ENCODE data around the gene MORN1. TPM values are rescaled to one million over a fixed set of nuclear protein-coding genes. Genes with fewer than 3 reads are reported as not detected.

The MORN1 gene
- polyA plus RNA-seq, 1 of the 3 experiments (the other 2 are of a cell fraction) = 16.3 TPM

DNA sequence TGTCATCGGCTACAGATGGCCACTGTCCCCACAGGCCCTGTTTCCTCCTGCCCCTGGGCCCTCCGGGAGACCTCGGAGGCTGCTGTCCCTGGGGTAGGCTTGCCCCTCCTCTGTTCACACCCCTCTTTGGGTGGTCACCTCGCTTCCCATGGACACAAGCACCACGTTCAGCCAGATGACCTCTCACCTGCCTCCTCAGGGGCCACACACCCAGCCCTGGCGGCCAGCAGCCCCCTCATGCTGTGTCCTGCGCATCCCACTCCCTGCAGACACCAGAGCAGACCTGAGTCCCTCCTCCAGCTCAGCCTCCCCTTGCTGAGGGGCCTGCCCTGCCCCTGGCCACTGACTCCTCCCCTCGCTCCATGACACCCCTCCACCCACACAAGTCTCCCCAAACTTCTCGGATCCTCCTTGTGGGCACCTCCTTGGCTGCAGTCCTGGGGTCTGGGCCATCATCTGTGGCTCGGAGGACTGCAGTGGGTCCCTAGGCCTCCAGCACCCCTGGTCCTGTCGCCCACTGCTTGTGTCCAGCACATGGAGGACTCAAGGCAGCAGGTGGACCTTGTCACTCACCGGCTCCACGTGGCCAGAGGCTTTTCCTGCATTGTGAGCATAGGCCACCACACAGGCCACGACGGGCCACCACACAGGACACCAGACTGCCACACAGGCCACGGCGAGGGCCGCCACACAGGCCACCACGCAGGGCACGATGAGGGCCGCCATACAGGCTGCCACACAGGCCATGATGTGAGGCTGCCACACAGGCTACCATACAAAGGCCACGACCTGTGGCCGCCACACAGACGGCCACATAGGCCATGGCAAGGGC lies 51.1 kb downstream of the MORN1 start:
- DNase-seq = no peak
- CTCF ChIA-PET = interaction anchor here (0.7 to 1.5 kb wide), 2 partner anchors 25 to 41 kb away, joined by 3 to 7 read pairs; no protein-coding TSS in a partner anchor
- WGBS (ENCODE audit: low lambda C conversion rate) = 56% methylated on average over 6 of the region's 24 CpGs

GRCh38 chr1:2339206-2340085 lies 51.9 kb downstream of the MORN1 start:
- POLR2A ChIA-PET = no interaction called here
- H4K20me1 ChIP-seq (ENCODE audit: insufficient read depth) = no peaks in the 10 kb centered on the region
- no peak overlapping the region for H3K4me2 ChIP-seq
- H3K4me3 ChIP-seq (ENCODE audit: low read depth in 2 of 2, low read length in 1 of 2) = no peak overlapping the region
- H3K9me2 ChIP-seq = no peaks in the 10 kb centered on the region
- H3K27me3 ChIP-seq (ENCODE audit: insufficient read depth) = no peaks in the 10 kb centered on the region
- CTCF ChIA-PET = interaction anchor here (0.7 to 1.5 kb wide), 2 partner anchors 24 to 42 kb away, joined by 3 to 7 read pairs; no protein-coding TSS in a partner anchor
- 82% methylated on average over 18 of the region's 45 CpGs for WGBS (ENCODE audit: low lambda C conversion rate)
- no peak overlapping the region for H3K9ac ChIP-seq
- no peak overlapping the region for H2AFZ ChIP-seq (ENCODE audit: low read depth)
- no peaks in the 10 kb centered on the region for H3K79me2 ChIP-seq (ENCODE audit: insufficient read depth)
- DNase-seq = no peak
- H3K27ac ChIP-seq (ENCODE audit: low read depth in 2 of 2, low read length in 1 of 2) = no peak overlapping the region
- H3K9me3 ChIP-seq = no peaks in the 10 kb centered on the region
- H3K4me1 ChIP-seq (ENCODE audit: control insufficient read depth in 1 of 2, insufficient read depth in 2 of 2, low read depth in 1 of 2, low read length in 1 of 2) = peaks cover 0 to 13% of the 10 kb centered on the region in 2 experiments; a peak in 1 of 4 replicates
- H3F3A ChIP-seq (replicated peaks; ENCODE audit: insufficient read depth) = no peaks in the 10 kb centered on the region
- H3K36me3 ChIP-seq (replicated peaks in 1 of 2; ENCODE audit: control insufficient read depth in 1 of 2, insufficient read depth in 2 of 2, low read length in 1 of 2) = no peaks in the 10 kb centered on the region
- TF ChIP-seq RCOR1 (IDR thresholded peaks at IDR 0.05; ENCODE audit: low read length) (no peak), GABPA (IDR thresholded peaks at IDR 0.05; ENCODE audit: low read depth) (no peak), NFIC (IDR thresholded peaks at IDR 0.05; ENCODE audit: borderline replicate concordance) (no peak), SIN3A (IDR thresholded peaks at IDR 0.05; ENCODE audit: borderline replicate concordance, low read depth, low read length) (no peak), REST (IDR thresholded peaks at IDR 0.05; ENCODE audit: low read depth, low read length) (no peak), JUND (IDR thresholded peaks at IDR 0.05) (no peak), EP300 (IDR thresholded peaks at IDR 0.05; ENCODE audit: borderline replicate concordance in 1 of 2, low read depth in 1 of 2, low read length in 1 of 2) (no peak), YY1 (IDR thresholded peaks at IDR 0.05; ENCODE audit: low read depth) (no peak), USF2 (IDR thresholded peaks at IDR 0.05; ENCODE audit: borderline replicate concordance, low read depth, low read length) (no peak), CTCF (IDR thresholded peaks at IDR 0.05) (no peak)
- TF ChIP-seq, protein P1, sequence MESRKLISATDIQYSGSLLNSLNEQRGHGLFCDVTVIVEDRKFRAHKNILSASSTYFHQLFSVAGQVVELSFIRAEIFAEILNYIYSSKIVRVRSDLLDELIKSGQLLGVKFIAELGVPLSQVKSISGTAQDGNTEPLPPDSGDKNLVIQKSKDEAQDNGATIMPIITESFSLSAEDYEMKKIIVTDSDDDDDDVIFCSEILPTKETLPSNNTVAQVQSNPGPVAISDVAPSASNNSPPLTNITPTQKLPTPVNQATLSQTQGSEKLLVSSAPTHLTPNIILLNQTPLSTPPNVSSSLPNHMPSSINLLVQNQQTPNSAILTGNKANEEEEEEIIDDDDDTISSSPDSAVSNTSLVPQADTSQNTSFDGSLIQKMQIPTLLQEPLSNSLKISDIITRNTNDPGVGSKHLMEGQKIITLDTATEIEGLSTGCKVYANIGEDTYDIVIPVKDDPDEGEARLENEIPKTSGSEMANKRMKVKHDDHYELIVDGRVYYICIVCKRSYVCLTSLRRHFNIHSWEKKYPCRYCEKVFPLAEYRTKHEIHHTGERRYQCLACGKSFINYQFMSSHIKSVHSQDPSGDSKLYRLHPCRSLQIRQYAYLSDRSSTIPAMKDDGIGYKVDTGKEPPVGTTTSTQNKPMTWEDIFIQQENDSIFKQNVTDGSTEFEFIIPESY (IDR thresholded peaks at IDR 0.05; ENCODE audit: borderline replicate concordance, low read depth) = no peak

More for the DNA sequence above, 51.1 kb downstream of the MORN1 start:
- Histone ChIP-seq H2AFZ (ENCODE audit: low read depth) (no peak overlapping the region), H3K4me1 (ENCODE audit: control insufficient read depth in 1 of 2, insufficient read depth in 2 of 2, low read depth in 1 of 2, low read length in 1 of 2) (peaks cover 0 to 16% of the 10 kb centered on the region in 2 experiments; a peak in 1 of 4 replicates), H3K79me2 (ENCODE audit: insufficient read depth) (no peaks in the 10 kb centered on the region), H3K36me3 (replicated peaks in 1 of 2; ENCODE audit: control insufficient read depth in 1 of 2, insufficient read depth in 2 of 2, low read length in 1 of 2) (no peaks in the 10 kb centered on the region), H3F3A (replicated peaks; ENCODE audit: insufficient read depth) (no peaks in the 10 kb centered on the region), H3K27ac (ENCODE audit: low read depth in 2 of 2, low read length in 1 of 2) (no peak overlapping the region), H3K9me2 (no peaks in the 10 kb centered on the region), H3K9ac (no peak overlapping the region), H3K9me3 (no peaks in the 10 kb centered on the region), H3K4me3 (ENCODE audit: low read depth in 2 of 2, low read length in 1 of 2) (no peak overlapping the region), H3K4me2 (no peak overlapping the region), H3K27me3 (ENCODE audit: insufficient read depth) (no peaks in the 10 kb centered on the region), H4K20me1 (ENCODE audit: insufficient read depth) (no peaks in the 10 kb centered on the region)
- POLR2A ChIA-PET = no interaction called here
- TF ChIP-seq RCOR1 (IDR thresholded peaks at IDR 0.05; ENCODE audit: low read length) (no peak), CHD2 (IDR thresholded peaks at IDR 0.05; ENCODE audit: low read length, partially characterized antibody) (no peak), TEAD4 (IDR thresholded peaks at IDR 0.05; ENCODE audit: borderline replicate concordance, insufficient read depth) (no peak), FOXM1 (IDR thresholded peaks at IDR 0.05; ENCODE audit: low read depth) (no peak)

Measured in SK-N-SH (cell line).